HG02610 (cell line): ENCODE results near the gene ARAP2.
"Not testable (repeated sequence)": the region's sequence is repeated elsewhere in the genome, so short reads cannot be mapped to it uniquely, and the experiment has no call there.

Experiments
- ATAC-seq: cut with Tn5 transposase; IDR thresholded peaks from one replicate; pipeline ENCODE4 v1.9.1; 2021; ENCODE audit warnings: mild to moderate bottlenecking, moderate library complexity; ENCODE audit not compliant: unreplicated experiment

Gene ARAP2

DNA sequence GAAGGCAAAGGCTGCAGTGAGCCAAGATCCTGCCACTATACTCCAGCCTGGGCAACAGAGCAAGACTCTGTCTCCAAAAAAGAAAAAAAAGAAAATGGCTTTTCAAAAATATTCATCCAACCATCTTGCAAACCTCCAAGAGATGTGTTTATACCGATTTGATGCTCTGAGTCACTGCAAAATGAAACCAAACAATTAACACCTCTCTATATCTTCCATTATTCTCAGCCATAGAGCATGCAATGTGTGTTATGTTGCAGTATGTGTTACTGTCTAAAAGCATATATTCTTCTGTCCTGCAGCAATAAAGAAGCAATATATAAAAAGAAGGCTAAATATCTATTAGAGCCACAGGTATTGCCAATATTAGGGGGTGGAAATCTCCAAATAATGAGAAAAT lies 51.4 kb downstream of the ARAP2 start:
- no peak for ATAC-seq

DNA sequence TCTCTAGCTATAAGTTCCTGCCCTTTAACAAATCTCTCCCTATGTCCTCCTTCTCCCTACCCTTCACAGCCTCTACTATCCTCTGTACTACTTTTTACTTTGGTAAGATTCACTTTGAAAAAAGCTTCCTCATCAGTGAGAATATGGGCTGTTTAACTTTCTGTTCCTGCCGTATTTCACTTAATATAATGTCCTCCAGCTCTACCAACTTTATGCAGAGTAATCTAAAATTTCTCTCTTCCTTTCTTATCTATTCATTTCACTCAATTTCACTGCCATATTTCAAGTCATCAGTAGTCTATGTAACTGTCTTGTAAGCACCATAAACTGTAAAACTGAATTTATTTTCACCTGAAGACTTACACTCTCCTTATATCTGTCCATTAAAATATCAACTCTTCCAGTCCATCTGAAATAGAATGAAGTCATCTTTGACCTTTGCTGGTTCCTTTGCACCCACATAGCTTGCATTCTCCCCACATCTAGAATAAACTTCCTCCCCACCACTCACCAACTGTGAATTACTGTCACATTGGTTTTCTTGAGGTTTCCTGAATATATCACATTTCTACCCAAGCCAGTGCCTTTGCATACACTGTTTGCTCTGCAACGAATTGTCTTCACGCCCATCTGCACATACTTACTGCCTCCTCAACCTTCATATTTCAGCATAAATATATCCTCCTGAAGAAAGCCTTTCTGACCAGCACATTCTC lies 54.6 kb downstream of the ARAP2 start:
- peak; percentile 87 for ATAC-seq

DNA sequence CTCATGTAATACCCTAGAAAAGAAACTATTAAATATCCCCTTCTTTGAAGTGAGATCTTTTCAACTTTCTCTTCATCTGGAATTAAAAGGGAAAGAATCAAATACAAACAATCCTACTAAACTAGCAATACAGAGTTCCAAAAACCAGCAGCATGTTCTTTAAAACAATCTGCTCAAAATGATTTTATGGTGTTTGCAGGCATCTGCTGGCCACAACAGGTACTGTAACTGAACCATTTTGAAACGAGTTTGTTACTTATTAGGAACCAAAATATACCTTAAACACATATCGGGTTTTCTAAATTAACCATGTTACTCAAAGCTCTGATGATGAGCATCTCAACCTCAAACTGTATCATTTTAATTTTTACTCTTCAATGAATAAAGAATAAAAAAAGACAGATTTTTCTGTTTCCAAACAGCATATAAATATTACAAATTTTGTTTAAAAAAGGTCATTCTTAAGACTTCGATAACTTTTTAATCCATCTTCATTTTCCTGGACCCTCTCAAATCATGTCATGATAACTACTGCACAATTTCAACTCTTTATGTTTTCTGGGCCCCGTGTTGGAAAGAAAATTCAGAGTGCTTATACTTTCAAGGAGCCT lies 56.5 kb downstream of the ARAP2 start:
- ATAC-seq = no peak

DNA sequence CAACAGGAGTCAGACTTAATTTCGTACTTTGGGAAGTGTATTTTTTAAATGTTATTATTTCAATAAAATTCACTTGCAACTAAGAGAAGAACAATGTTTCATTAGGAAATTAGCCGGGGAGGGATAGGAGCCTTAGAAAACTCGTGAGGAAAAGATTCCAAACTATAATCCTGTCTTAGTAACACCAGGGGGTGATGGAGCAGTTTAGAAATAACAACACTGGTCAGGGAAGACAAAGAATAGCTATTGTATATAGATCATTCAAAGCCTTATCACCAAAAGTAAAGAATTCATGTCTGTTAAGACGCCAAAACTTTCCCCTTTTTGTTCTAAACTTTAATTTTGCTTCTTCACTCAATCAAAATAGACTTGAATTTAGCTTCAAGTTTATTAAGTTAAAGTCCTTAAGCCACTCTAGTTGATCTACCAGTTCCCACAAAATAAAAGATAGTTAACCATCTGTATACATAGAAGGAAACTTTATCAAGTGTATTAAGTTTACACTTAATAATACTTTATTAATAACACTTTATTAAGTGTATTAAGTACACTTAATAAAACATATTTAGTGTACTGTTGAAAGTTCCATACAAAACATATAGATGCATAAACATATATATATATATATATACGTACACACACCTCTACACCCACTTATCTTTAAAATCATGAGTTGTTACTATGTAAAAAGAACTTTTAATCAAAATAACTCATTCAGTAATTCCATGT lies 60.5 kb downstream of the ARAP2 start:
- no peak for ATAC-seq

DNA sequence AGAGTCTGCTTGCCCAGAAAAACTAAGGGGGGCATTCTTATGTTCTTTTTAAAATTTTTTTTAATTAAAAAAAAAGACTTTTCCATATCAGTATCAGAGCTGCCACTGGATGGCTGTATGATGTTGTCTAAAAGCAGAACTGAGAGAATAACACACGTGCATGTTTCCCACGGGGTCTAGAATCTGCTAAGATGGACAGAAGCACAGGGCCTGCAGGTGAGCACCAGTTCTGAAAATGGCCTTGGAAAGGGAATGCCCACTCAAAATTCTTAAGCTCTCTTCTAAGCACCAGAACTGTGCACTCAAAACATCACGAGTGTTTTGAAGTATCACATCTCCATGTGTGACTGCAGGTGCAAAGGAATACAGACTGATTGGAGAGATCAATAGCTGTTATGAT lies 61.1 kb downstream of the ARAP2 start:
- peak; percentile 63 for ATAC-seq

DNA sequence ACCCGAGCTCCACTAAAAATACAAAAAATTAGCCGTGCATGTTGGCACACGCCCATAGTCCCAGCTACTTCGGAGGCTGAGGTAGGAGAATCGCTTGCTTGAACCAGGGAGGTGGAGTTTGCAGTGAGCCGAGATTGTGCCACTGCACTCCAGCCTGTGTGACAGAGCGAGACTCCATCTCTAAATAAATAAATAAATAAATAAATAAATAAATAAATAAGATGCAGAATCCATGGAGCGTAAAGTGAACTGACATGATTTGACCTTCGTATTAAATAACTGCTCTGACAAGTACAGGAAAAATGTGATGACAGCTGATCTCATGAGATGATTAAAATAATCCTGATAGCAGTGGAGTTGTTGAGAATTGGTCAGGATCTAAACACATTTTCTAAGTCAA lies 62.0 kb downstream of the ARAP2 start:
- ATAC-seq = not testable (repeated sequence)

DNA sequence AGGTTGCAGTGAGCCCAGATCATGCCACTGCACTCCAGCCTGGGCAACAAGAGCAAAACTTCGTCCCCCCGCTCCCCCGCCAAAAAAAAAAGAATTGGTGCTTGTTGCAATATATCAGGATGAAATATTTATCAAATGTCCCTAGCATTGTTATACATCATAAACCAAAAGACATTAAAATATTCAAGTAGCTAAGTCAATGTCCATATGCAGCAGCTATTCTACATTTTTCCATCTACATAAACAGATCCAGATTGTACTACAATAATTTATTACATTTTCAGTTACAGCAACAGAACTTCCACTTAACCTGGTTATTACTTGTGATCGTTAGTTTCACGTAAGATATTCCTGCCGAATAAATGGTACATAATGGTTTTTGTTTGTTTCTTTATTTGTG lies 64.1 kb downstream of the ARAP2 start:
- ATAC-seq = no peak

DNA sequence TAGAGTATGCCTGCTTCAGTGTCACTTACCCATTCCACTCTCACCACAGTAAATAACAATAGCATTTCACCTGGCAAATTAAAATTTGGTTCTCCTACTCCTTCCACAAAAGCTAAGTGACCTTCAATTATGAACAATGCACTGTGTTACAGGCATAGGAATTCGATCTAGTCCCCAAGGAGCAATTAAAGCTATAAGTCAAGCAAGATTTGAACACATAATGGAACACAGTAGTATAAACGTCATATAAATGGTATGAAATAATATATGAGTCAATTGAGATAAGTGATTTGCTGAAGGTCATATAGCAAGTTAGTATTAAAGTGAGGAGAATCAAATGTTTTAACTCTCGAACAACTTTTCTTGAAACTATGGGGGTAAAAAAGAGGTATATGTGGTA lies 65.8 kb downstream of the ARAP2 start:
- ATAC-seq = no peak

DNA sequence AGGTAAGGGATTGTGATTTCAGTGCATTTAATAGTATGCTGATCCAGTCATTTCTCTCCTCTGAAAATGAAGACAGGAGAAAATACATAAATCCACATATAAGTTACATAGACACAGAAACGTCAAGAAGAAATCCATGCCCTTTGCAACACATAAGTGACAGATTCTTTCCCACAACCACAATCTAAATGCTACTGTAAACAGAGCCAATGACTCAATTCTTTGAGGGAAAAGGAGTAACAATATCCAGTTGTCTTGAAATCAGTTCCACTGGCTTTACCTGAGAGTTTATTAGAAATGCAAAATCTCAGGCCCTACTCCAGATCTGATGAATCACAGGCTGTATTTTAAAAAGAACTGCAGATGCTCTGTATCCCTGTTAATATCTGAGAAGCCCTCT lies 66.4 kb downstream of the ARAP2 start:
- ATAC-seq = no peak

DNA sequence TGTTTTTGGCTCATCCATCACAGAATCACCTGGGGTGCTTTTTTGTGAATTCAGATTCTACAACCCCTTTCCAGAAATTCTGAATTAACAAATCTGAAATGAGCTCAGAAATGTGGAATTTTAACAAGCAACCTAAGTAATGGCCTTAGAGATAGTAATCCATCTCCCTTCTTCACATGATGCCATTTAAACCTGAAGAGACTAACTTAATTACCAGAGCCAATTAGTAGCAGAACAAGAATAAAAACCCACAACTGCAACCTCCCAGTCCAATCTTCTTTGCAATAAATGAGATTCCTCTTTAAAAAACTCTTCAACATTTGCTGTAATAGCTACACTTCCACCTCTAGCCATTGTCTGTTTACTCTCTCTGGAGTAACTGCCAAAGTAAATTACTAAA lies 69.7 kb downstream of the ARAP2 start:
- ATAC-seq = no peak

DNA sequence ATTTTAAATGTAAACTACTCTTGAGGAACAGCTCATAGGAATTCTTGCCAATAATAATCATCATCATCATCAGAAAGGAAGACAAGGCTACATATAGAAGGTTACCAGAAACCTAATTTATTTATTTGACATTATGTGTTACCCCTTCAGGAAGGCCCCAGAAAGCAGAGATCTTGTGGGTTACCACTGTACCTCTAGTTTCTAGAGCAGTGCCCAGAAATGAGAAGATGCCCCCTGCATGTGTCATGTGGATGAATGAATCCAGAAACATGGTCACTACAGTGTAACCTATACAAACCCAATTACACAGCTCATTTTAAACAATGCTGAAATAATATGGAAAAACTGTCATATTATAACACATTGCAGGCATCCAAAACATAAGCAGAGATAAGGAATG lies 70.4 kb downstream of the ARAP2 start:
- no peak for ATAC-seq

DNA sequence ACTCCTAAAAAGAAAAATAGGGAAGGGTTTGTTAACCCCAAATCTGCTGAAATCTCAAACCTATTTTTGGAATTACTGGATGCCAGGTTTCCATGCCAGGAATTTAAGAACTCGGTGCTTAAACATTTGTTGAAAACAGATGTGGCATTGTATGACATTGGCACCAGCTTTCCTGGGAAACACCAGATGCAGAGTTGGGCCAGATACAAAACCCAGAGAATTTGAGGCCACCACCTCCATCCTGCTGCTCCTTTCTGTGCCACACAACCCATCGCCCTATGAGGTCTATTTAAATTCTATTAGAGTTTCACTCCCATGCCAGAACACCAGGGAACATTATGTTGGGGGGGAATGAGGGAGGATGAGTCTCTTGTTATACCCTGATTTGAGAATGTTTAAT lies 71.7 kb downstream of the ARAP2 start:
- ATAC-seq = no peak

DNA sequence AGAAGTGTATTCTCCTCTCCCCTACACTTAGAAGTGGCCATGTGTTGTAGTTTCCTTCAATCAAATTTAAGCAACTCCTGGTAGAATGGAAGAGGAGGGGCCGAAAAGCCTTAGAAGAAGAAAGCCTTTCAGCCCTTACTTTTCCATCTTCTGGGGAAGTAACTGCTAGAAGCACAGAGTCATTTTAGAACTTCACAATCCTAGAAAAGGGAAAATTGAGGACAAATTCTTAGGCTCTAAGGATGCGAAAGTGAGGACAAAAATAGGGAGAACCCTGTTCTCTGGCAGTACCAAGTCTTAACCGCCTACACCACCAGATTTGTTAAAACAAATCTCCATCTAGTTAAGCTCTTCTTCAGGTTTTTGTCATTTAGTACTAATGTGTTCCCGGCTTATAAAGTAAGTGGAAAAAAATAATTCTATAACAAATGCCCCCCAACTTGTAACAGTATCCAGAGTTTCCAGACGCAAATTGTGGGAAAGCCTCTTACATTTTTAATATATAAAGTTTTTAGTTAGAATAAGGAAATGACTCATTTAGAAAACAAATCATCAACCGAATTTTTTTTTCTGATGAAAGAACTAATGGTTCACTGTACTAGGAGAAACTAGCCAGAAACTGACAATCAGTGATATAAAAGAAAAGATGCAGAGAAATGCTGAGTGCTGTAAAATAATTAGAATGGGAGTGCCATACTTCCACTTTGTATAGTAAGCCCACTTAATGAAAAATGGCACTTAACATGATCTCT lies 76.0 kb downstream of the ARAP2 start:
- no peak for ATAC-seq

DNA sequence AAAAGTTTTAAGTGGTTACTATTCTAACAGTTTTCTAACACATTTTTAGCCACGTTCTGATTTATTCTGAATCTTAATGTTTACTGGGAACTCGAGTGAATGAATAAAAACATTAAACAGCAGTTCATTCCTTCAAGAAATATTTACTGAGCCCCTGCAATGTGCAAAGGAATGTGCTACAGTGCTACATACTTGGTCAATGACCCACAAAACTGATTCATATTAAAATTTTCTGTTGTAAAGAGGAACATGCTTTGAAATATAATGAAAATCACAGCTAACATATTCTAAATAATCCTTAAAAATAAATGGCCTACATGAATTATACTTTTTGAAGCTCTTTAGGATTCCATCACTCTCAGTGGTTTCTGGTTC lies 78.7 kb downstream of the ARAP2 start:
- no peak for ATAC-seq

DNA sequence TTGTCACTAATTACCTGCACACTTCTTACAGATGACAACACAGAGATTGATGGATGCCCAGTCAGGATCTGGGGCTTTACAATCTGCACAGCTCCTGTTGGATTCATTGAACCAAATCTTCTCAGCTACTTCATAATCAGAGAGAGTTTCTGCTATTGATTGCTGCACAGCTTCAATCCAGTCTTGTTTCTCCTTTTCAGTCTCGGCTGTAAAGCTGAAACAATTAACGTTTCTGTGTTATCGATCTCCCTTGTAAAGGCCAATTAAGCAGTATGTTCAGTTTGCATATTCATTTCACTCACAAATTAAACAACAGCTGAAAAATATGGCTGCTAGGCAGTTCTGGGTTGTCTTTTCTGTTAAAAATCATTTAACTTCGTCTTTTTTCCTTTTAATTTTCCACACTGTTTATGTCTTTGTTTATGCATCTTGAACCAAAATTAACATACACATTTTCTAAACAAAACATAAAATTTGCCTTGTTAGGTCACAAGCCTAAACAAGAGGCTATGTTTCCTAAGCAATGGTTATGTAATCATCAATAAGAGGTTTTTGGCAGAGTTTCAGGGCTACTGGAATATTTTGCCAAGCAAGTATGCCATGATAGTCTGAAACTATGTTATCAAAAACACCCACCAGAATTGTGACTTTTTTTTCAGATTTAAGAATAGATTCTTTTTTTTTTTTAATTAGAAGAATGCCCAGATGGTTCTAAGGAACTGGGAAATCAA lies 79.2 kb downstream of the ARAP2 start:
- no peak for ATAC-seq

DNA sequence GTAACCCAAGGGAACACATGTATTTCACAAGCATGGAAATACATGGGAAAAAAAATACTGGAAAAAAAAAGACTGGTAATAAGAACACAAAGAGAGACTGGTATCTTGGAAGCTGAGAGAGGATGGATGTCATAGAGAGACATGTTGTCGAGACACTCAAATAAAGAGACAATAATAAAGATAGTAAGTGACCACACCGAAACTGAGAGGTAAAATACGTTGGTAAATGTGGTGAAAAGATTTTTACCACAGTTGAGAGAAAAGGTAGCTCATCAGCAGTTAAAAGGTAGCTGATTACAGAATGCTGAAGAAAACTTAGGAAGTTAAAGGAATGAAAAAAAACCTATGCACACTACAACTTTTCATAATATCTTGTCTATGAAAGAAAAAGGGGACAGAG lies 81.1 kb downstream of the ARAP2 start:
- no peak for ATAC-seq

DNA sequence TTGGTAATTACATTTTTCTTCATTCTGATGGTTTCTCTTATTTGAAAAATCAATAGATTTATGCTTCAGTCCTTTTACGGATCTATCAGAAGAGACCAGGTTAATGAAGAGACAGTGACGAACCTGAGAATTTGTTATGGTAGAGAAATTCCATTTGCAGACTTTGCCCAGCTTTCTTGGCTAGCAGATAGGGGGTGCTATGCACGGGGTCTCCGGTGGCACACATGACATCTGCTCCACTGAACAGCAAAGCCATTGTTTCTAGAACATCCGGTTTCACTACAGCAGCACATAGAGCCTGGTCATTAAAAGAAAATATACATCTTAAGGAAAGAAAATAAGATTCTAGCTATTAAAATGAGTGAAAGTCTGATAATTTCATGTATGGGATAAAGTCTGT lies 85.1 kb downstream of the ARAP2 start:
- no peak for ATAC-seq

DNA sequence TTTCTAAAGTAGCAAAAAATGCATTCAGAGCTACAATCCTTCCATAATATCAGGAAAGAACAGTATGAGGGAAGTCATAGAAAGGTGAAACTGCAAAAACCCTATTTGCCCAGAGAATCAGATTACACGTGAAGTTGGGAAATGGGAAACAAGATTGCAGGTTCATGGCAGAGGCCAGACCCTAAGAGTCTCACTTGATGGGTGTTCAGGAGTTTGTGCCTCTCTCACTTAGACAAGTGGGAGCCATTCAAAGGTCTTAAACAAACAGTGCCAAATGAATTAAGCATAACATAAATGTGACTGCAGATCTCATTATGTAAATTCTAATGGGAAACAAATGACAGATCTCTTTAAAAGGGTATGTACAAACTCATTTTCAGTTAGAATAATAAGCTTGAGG lies 91.6 kb downstream of the ARAP2 start:
- ATAC-seq = no peak

DNA sequence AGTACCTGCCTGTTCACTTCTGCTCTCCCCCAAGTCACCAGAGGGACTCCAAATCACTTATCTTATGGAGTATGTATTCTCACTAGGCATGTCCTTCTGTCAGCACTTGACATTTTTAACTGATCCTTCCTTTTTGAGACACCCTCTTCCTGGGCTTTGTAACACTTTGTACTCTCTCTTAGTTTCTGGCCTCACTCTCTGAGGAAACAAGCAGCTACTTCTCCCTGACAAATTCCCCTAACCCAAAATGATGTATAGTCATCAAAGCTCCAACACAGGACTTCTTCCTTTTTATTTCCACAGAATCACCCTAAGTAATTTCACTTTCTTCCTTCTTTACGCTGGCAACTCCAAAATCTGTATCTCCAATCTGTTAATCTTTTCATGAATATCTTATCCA lies 101.8 kb downstream of the ARAP2 start:
- ATAC-seq = no peak

DNA sequence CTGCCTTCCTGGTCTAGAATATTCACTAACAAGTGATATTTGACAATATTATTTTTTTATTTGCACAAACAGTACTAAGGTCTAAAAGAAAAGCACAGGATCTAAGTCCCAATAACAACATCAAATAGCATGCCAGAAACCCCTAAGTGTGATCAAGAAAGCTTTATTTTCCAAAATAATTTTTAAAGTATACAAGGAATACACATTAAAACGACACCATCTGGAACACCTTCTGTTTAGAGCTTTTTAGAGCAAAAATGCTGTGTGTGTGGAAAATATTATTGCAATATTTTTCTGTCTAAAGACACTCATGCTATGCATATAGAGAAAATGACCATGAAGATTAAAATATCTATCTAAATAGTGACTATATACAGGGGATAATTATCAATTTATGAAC lies 103.1 kb downstream of the ARAP2 start:
- ATAC-seq = no peak

DNA sequence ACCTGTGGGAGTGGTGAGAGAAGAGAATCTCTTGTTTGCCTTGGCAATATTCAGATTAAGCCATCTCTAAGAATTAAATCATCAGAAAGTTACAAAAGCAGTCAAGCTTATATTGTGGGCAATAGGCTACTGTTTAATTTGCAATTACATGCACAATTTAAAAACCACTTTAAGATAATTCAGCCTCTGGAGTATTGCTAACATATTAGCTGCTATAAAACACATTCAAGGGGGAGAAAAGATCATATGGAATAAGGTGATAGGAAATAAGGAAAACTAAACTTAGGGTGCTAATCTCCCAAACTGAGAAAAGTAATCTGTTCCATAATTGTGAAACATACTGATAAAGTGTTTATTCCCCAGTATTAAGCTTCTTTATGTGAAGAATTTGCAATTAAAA lies 103.9 kb downstream of the ARAP2 start:
- no peak for ATAC-seq
